IMR-90 (cell line): Measurements from ENCODE around the gene KXD1. TPM values are rescaled to one million over a fixed set of nuclear protein-coding genes. Genes with fewer than 3 reads are reported as not detected.

Experiments used
- ATAC-seq: fragments of 200-7000 bp; cut with Tn5 transposase; 2 replicates; pipeline ENCODE4 v1.9.1; 2020; ENCODE audit warnings: low read depth, mild to moderate bottlenecking, moderate library complexity
- BruUV-seq: library from RNA; stranded (reverse); fragments of 400-500 nt; replicated peaks from 2 replicates; lab custom pipeline; 2021; lab: Mats Ljungman, UMichigan
- CTCF ChIA-PET: fragments of 300-600 bp; formaldehyde crosslinking; extraction: SDS; loops from one replicate; lab custom pipeline; 2021; ENCODE audit warnings: antibody characterized with exemption; lab: Yijun Ruan, JAX
- POLR2A ChIA-PET: fragments of 300-600 bp; sonication (Branson Sonifier 250); formaldehyde crosslinking; loops from one replicate; lab custom pipeline; 2022; ENCODE audit warnings: antibody characterized with exemption; ENCODE audit not compliant: unreplicated experiment; lab: Charles Lee
- DNase-seq: peaks from one replicate; pipeline ENCODE4 v3.0.0; 2013
- H2AFZ ChIP-seq: replicated peaks from 2 replicates; pipeline ENCODE3; 2013; ENCODE audit warnings: low read length, mild to moderate bottlenecking; ENCODE audit not compliant: poor library complexity
- H2AK5ac ChIP-seq: 2 replicates; pipeline ENCODE4 v1.6.1; 2013; ENCODE audit warnings: low read depth, low read length, inconsistent platforms
- H2AK9ac ChIP-seq: replicated peaks from 2 replicates; pipeline ENCODE3; 2013; ENCODE audit warnings: mild to moderate bottlenecking, low read depth, low read length, moderate library complexity; ENCODE audit not compliant: poor library complexity
- H2BK120ac ChIP-seq: 2 replicates; pipeline ENCODE4 v1.6.1; 2013; ENCODE audit warnings: low read depth, low read length, inconsistent platforms
- H2BK15ac ChIP-seq: 3 replicates; pipeline ENCODE4 v1.6.1; 2013; ENCODE audit warnings: low read depth, low read length, inconsistent platforms
- H2BK20ac ChIP-seq: 2 replicates; pipeline ENCODE4 v1.6.1; 2013; ENCODE audit warnings: low read depth, mild to moderate bottlenecking, inconsistent platforms, low read length, moderate library complexity
- H2BK5ac ChIP-seq: 2 replicates; pipeline ENCODE4 v1.6.1; 2013; ENCODE audit warnings: mild to moderate bottlenecking, low read depth, low read length, inconsistent platforms; ENCODE audit not compliant: poor library complexity, severe bottlenecking
- H3K14ac ChIP-seq: replicated peaks from 2 replicates; pipeline ENCODE4 v1.6.1; 2013; ENCODE audit warnings: low read depth, low read length, inconsistent platforms
- H3K18ac ChIP-seq: 2 replicates; pipeline ENCODE4 v1.6.1; 2013; ENCODE audit warnings: low read depth, low read length, control low read depth
- H3K23ac ChIP-seq: 2 replicates; pipeline ENCODE4 v1.6.1; 2013; ENCODE audit warnings: low read depth, low read length, inconsistent platforms
- H3K27ac ChIP-seq: 2 replicates; pipeline ENCODE4 v1.5.1; 2013; ENCODE audit warnings: mild to moderate bottlenecking, control low read depth, low read length; ENCODE audit not compliant: insufficient read depth
- H3K27me3 ChIP-seq: 2 replicates; pipeline ENCODE4 v1.6.1; 2013; ENCODE audit warnings: low read length; ENCODE audit not compliant: control insufficient read depth, insufficient read depth
- H3K36me3 ChIP-seq: 2 replicates; pipeline ENCODE4 v1.6.1; 2013; ENCODE audit warnings: low read length, mixed read lengths; ENCODE audit not compliant: control insufficient read depth, insufficient read depth
- H3K4ac ChIP-seq: 2 replicates; pipeline ENCODE4 v1.6.1; 2013; ENCODE audit warnings: low read depth, low read length, inconsistent platforms
- H3K4me1 ChIP-seq: 2 replicates; pipeline ENCODE4 v1.6.1; 2013; ENCODE audit warnings: low read length, mixed read lengths; ENCODE audit not compliant: control insufficient read depth, insufficient read depth
- H3K4me2 ChIP-seq: 2 replicates; pipeline ENCODE4 v1.6.1; 2013; ENCODE audit warnings: low read depth, mild to moderate bottlenecking, control low read depth, low read length, moderate library complexity
- H3K4me3 ChIP-seq: 2 replicates; pipeline ENCODE4 v1.5.1; 2013; ENCODE audit warnings: low read depth, mild to moderate bottlenecking, control low read depth, low read length, moderate library complexity; ENCODE audit not compliant: insufficient read depth
- H3K56ac ChIP-seq: 2 replicates; pipeline ENCODE4 v1.6.1; 2013; ENCODE audit warnings: low read length, inconsistent platforms; ENCODE audit not compliant: insufficient read depth; ENCODE audit errors: extremely low read depth
- H3K79me1 ChIP-seq, 2 experiments: 2 replicates each; pipeline ENCODE4 v1.6.1; 2013; ENCODE audit warnings: low read length in 2 of 2, inconsistent platforms in 1 of 2, low read depth in 1 of 2
- H3K9ac ChIP-seq: 2 replicates; pipeline ENCODE4 v1.6.1; 2013; ENCODE audit warnings: low read depth, low read length, control low read depth
- H3K9me1 ChIP-seq: 2 replicates; pipeline ENCODE4 v1.6.1; 2013; ENCODE audit warnings: low read length, inconsistent platforms; ENCODE audit not compliant: insufficient read depth
- H3K9me3 ChIP-seq: 2 replicates; pipeline ENCODE4 v1.6.1; 2013; ENCODE audit warnings: low read length; ENCODE audit not compliant: control insufficient read depth, insufficient read depth
- H4K20me1 ChIP-seq: 2 replicates; pipeline ENCODE4 v1.6.1; 2013; ENCODE audit warnings: low read length, inconsistent platforms; ENCODE audit not compliant: insufficient read depth
- H4K5ac ChIP-seq: 2 replicates; pipeline ENCODE4 v1.6.1; 2013; ENCODE audit warnings: mild to moderate bottlenecking, low read depth, low read length, control low read depth
- H4K8ac ChIP-seq, 2 experiments: 2 replicates each; pipeline ENCODE4 v1.6.1; 2013; ENCODE audit warnings: low read depth in 2 of 2, low read length in 2 of 2, control low read depth in 1 of 2, inconsistent platforms in 1 of 2
- H4K91ac ChIP-seq: 2 replicates; pipeline ENCODE4 v1.6.1; 2013; ENCODE audit warnings: low read depth, low read length, inconsistent platforms; ENCODE audit not compliant: insufficient read depth
- BHLHE40 ChIP-seq: fragments of 150-350 bp; IDR thresholded peaks from 2 replicates; pipeline ENCODE4 v1.6.1; 2016; ENCODE audit warnings: mild to moderate bottlenecking, low read depth, low read length
- FOS ChIP-seq: fragments of 150-350 bp; IDR thresholded peaks from 2 replicates; pipeline ENCODE4 v1.6.1; 2016; ENCODE audit warnings: low read depth, low read length
- MAFK ChIP-seq: IDR thresholded peaks from 2 replicates; pipeline ENCODE4 v1.6.1; 2012; ENCODE audit warnings: low read depth, low read length, improper control_type of control experiment
- MAZ ChIP-seq: IDR thresholded peaks from 2 replicates; pipeline ENCODE4 v1.6.1; 2012; ENCODE audit warnings: low read depth, mild to moderate bottlenecking, low read length, improper control_type of control experiment, moderate library complexity, borderline replicate concordance
- MXI1 ChIP-seq: IDR thresholded peaks from 2 replicates; pipeline ENCODE4 v1.6.1; 2012; ENCODE audit warnings: low read depth, mild to moderate bottlenecking, low read length, moderate library complexity, borderline replicate concordance
- NFE2L2 ChIP-seq: fragments of 150-350 bp; IDR thresholded peaks from 2 replicates; pipeline ENCODE4 v1.6.1; 2016; ENCODE audit warnings: low read depth, mild to moderate bottlenecking, low read length
- RAD21 ChIP-seq: IDR thresholded peaks from 2 replicates; pipeline ENCODE4 v1.6.1; 2012; ENCODE audit warnings: low read length, improper control_type of control experiment
- WGBS, 2 experiments: methylation state at CpG; one replicate each; pipeline versions ENCODE4 v1.1.5 to v1.1.7; 2013; ENCODE audit warnings: missing lambda C conversion rate in 2 of 2; ENCODE audit not compliant: insufficient read length in 1 of 2; ENCODE audit errors: extremely low coverage in 2 of 2; 5-methylcytosine and 5-hydroxymethylcytosine counted together
- dilution Hi-C: fragments of 300-500 bp; cut with HindIII; formaldehyde crosslinking; loops from one replicate; pipeline ENCODE4 v1.14.3; 2018; ENCODE audit warnings: low sequenced_read_pairs; ENCODE audit not compliant: unreplicated experiment
- in situ Hi-C: fragments of 300-500 bp; cut with MboI; formaldehyde crosslinking; loops from 3 replicates; pipeline ENCODE4 v1.14.3; 2019; ENCODE audit warnings: low sequenced_read_pairs, inconsistent platforms, mixed read lengths
- intact Hi-C: fragments of 100-400 bp; cut with micrococcal nuclease; formaldehyde crosslinking; loops from 2 replicates; pipeline ENCODE4 v1.10.0; 2022
- polyA plus RNA-seq, 3 experiments: library from polyadenylated mRNA; depleted of rRNA; stranded (reverse); fragments of >200 nt; gene quantifications; 2 replicates each; pipeline ENCODE4 v1.2.3, GENCODE V29; 2012; ENCODE audit warnings: low replicate concordance in 1 of 3
- total RNA-seq: library from RNA; depleted of rRNA; stranded (reverse); fragments of >200 nt; gene quantifications from 2 replicates; pipeline ENCODE4 v1.2.3, GENCODE V29; 2012
- TF ChIP-seq, protein P1 (sequence below): fragments of 150-350 bp; IDR thresholded peaks from 2 replicates; pipeline ENCODE4 v1.6.1; 2016; ENCODE audit warnings: low read depth, mild to moderate bottlenecking, low read length, moderate library complexity, borderline replicate concordance
- TF ChIP-seq, protein P2 (sequence below): fragments of 150-350 bp; IDR thresholded peaks from 2 replicates; pipeline ENCODE4 v1.6.1; 2017; ENCODE audit warnings: mild to moderate bottlenecking, antibody characterized with exemption, low read length, low read depth

KXD1 gene
- total and polyA plus RNA-seq, 2 of the 4 experiments (the other 2 are of a cell fraction) = 66.7 to 196 TPM

DNA sequence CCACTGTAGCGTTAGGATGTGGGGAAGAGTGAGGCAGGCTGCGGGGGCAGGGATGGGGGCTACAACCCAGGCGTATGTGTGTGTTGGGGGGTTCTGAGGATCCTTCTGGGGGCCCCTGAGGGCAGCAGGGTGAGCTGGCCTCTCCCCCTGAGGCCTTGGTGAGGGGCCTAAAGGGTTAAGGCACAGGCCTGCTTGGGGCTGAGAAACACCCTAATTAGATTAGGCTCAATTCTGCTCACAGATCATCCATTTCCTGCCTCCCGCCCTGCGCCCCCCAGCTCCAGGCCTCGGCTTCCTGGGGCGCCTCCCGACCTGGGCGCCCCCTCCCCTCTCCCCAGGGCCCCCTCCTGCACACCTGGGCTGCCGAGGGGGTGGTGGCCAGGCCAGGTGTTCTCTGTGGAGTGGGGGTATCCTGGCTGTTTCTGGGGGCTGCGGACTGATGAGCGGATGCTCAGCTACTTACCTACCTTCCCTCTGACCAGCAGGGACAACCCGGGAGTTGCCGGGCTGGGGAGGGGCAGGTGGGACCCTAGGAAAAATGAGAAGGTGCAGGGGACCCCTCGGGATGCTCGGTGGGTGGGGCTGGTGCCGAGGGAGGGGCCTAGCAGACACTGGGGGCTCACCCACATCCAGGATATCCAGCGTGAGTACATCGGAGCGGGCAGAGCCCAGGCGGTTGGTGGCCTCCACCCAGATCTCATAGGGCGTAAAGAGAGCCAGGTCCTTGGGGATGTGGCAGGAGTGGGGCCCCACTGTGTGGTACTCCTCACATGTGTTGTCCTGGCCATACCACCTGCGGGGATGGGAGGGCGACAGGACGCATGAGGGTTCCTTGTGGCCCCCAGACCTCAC is 40.4 kb downstream of the KXD1 start (continued):
- no peak for TF ChIP-seq RAD21

DNA sequence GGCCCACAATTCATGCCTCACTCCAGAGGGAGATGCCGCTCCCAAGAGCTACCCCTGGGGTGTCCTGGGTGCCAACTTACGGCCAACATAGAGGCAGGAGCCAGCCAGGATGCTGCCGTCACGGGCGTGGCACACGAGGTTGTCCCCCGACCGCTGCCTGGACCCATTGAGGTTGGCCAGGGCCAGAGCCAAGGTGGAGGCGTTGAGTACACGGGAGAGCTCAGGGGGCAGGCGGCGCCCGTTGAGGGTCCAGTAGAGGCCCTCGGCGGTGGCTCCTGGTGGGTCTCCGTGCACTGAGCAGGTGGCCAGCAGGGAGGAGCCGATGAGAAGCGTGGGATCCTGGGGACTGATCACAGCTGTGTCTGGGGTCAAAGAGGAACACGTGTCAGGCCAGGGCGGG is 41.8 kb downstream of the KXD1 start:
- TF ChIP-seq FOS = no peak
- no peak for TF ChIP-seq MXI1
- TF ChIP-seq, protein P1, sequence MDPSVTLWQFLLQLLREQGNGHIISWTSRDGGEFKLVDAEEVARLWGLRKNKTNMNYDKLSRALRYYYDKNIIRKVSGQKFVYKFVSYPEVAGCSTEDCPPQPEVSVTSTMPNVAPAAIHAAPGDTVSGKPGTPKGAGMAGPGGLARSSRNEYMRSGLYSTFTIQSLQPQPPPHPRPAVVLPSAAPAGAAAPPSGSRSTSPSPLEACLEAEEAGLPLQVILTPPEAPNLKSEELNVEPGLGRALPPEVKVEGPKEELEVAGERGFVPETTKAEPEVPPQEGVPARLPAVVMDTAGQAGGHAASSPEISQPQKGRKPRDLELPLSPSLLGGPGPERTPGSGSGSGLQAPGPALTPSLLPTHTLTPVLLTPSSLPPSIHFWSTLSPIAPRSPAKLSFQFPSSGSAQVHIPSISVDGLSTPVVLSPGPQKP = no peak
- TF ChIP-seq BHLHE40 = no peak
- no peak for TF ChIP-seq NFE2L2
- TF ChIP-seq MAZ = no peak
- TF ChIP-seq, protein P2, sequence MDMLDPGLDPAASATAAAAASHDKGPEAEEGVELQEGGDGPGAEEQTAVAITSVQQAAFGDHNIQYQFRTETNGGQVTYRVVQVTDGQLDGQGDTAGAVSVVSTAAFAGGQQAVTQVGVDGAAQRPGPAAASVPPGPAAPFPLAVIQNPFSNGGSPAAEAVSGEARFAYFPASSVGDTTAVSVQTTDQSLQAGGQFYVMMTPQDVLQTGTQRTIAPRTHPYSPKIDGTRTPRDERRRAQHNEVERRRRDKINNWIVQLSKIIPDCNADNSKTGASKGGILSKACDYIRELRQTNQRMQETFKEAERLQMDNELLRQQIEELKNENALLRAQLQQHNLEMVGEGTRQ = no peak
- no peak for TF ChIP-seq MAFK
- H3K23ac ChIP-seq = no peak overlapping the region
- H3K9me3 ChIP-seq = no peaks in the 10 kb centered on the region
- no peak overlapping the region for H4K91ac ChIP-seq
- 88% methylated on average over 6 of the region's 20 CpGs; no CpG with 5 or more reads in 1 of the 2 experiments for WGBS, 2 experiments
- H3K36me3 ChIP-seq = no peaks in the 10 kb centered on the region
- ATAC-seq = no peak
- H3K56ac ChIP-seq = no peak overlapping the region
- H3K4me2 ChIP-seq = no peak overlapping the region
- BruUV-seq = no TSS peak
- dilution Hi-C loops = no loop called here
- H4K5ac ChIP-seq = no peak overlapping the region
- H3K9ac ChIP-seq = no peak overlapping the region
- H3K4me3 ChIP-seq = no peak overlapping the region
- H4K20me1 ChIP-seq = peaks cover 8% of the 10 kb centered on the region
- intact Hi-C loops = no loop called here
- no peak overlapping the region for H2BK20ac ChIP-seq
- CTCF ChIA-PET = no interaction called here
- no peaks in the 10 kb centered on the region for H3K9me1 ChIP-seq
- H3K27ac ChIP-seq = no peak overlapping the region
- H3K27me3 ChIP-seq = peaks cover 16% of the 10 kb centered on the region
- POLR2A ChIA-PET = no interaction called here
- H3K4ac ChIP-seq = no peak overlapping the region
- no peak overlapping the region for H3K18ac ChIP-seq
- H2AK5ac ChIP-seq = no peak overlapping the region
- no peak overlapping the region for H2BK5ac ChIP-seq
- no peak overlapping the region for H2AFZ ChIP-seq
- no peaks in the 10 kb centered on the region for H3K79me1 ChIP-seq
- no peak overlapping the region for H2AK9ac ChIP-seq
- no peak overlapping the region for H3K14ac ChIP-seq
- no peak for DNase-seq
- in situ Hi-C loops = no loop called here
- H2BK120ac ChIP-seq = no peak overlapping the region
- H4K8ac ChIP-seq = no peak overlapping the region
- H2BK15ac ChIP-seq = no peak overlapping the region
- H3K4me1 ChIP-seq = peaks cover 2% of the 10 kb centered on the region; the same call in 1 of the 2 replicates
